Suprapubic skin (tissue), 2 donors: ENCODE results near the gene DIS3L.

Source experiments
- EP300 ChIP-seq: sonication (generic); formaldehyde crosslinking; IDR thresholded peaks from one replicate; pipeline ENCODE4 v1.6.1; 2017; ENCODE audit warnings: antibody characterized with exemption
- POLR2A ChIP-seq, 2 donors: fragments of 450-650 bp; IDR thresholded peaks; one replicate each; pipeline ENCODE4 v1.6.1; 2017; ENCODE audit warnings: antibody characterized with exemption in 2 of 2, mild to moderate bottlenecking in 2 of 2, moderate library complexity in 2 of 2

- TF ChIP-seq POLR2A (IDR thresholded peaks at IDR 0.05) (no peak), EP300 (no peak)
These were observed at the start of gene DIS3L for GRCh38 chr15:66293419-66294156.
